ENCODE measurements around the gene CELA2A.
"Not testable (repeated sequence)": the region's sequence is repeated elsewhere in the genome, so short reads cannot be mapped to it uniquely, and the experiment has no call there.

Gene CELA2A

DNA sequence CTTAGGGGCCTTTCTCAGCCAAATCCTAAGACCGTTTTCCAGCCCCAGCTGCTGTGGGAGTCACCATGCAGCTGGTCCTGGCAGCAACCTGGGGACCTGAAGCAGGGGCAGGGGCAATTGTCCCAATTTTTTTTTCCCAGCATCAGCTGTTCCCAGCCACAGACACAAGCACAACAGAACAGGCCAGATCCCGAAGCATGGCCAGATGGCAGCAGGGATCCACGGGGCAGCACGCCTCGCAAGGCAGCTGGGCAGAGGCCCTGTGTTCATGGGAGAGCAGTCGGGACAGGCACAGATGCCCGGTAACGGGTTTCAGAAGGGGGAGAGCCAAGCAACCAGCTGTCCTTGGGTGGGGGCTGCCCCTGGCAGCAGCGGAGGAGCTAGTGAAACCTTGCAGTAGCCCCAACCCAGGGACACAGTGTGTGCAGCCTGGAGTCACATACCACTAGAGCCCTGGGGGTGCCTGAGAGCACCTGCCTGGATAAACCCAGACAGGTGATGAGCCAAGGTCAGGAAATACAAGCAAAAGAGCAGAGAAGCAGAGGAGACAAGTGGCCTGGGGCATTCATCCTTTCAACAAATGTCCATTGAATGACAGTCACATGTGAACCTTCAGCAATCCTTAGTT, 13.4 kb downstream of the CELA2A start:
- DNase-seq, result not testable (repeated sequence)

DNA sequence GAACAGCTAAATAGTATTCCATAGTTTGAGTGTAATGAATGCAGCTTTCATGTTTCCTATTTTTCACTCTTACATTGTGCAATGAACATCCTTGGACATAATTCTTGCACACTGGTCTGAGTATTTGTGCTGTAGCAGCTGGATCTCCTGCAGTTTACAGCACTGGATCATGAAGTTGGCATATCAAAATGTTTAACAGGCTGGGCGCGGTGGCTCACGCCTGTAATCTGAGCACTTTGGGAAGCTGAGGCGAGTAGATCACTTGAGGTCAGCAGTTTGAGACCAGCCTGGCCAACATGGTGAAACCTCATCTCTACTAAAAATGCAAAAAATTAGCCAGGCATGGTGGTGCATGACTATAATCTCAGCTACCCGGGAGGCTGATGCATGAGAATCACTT, 14.5 kb downstream of the CELA2A start:
- DNase-seq, result not testable (repeated sequence)

DNA sequence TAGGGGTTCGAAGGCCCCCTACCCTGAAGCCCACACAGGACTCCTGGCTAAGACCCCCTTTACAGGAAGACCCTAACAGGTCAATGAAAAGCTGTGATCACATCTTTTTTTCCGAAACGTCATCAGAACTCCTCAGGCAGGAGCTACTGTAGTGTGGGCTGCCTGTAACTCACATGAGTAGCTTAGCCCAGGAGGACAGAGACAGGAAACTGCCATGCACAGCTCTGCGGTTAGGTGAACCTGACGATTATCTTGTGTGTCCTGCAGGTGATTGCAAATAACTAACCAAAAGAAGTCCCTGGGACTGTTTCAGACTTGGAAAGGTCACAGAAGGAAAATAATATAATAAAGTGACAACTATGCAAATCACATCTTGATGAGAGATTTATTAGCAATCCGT, 15.2 kb downstream of the CELA2A start:
- not testable (repeated sequence) for DNase-seq

DNA sequence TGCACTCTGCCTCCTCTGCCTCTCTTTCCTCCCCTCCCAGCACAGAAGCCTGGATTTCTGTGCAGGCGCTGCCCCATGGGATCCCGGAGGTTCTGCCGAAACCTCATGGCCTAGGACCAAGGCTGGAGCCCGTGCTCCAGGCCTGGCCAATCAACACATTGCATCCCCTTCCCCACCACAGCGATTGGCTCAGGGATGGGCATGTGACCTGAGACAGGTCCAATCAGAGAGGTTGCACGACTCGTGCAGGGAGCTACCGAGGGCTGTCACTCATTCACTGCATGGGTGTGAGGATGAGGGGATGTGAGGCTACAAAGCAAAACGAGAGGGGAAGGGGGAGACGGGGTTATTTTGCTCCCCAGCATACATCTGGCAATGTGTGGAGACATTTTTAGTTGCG, 16.1 kb downstream of the CELA2A start:
- DNase-seq, result no peak

DNA sequence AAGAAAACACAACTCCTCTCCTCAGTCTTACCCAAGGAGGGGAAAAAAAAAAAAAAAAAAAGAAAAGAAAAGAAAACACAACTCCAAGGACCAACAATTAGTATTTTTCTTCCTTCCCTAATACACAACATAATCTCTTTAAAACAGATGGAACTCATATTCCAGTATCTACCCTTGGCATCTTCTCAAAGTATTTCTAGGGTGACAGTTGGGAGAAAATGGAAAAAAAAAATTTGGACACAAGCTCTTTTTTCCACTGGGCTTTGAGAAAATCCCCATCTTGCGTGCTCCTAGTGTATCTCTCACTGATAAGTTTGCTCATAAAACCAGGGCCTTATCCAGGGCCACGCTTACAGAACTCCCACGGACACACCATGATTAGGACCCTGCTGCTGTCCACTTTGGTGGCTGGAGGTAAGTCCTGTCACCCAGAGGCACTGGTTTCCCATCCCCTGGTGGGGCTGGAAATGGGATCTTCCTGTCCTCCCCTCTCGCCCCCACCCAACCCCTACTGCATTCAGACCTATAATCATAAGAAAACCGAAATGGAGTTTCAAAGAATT, 19.3 kb downstream of the CELA2A start, which contains the start of gene CELA2B:
Gene CELA2B, plus strand, starts transcription at position 353 of the 563 bp plus-strand sequence. Its CDS starts 22 bp downstream, at position 375.
- no peak for DNase-seq

DNA sequence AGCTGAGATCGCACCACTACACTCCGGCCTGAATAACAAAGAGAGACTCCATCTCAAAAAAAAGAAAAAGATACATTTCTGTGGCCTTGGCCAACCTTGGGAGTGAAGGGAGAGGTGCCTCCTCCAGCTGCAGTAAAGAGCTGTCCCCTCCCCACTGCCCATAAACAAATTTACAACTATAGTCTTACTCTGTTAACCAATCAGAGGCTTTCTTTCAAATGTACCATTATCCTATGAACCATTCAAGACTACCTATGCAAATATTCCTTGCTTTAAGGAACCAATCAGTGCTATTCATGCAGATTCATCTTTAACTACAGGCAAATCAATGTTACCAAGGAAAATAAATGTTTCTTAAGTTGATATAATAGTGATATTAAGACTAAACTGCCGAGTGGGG, 20.4 kb downstream of the CELA2A start:
- DNase-seq, result no peak

DNA sequence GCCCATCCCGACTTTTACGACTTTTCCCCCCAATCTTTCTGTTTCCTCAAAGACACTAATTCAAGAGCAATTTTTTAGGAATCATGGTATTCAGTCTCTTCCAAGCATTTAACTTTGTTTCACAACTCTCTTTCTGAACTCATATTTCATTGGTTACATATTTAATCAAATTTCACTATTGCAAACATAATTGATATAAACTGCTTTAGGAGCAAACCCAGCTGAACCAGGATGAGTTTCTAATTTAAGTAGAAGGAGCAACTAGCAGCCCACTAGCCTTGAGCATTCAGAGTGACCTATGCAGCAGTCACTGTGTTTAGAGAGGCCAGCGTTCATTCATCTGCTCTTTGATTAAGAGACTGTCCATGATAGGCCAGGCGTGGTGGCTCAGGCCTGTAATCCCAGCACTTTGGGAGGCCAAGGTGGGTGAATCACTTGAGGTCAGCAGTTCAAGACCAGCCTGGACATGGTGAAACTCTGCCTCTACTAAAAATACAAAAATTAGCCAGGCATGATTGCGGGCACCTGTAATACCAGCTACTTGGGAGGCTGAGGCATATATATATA, 21.2 kb downstream of the CELA2A start:
- DNase-seq, result no peak

DNA sequence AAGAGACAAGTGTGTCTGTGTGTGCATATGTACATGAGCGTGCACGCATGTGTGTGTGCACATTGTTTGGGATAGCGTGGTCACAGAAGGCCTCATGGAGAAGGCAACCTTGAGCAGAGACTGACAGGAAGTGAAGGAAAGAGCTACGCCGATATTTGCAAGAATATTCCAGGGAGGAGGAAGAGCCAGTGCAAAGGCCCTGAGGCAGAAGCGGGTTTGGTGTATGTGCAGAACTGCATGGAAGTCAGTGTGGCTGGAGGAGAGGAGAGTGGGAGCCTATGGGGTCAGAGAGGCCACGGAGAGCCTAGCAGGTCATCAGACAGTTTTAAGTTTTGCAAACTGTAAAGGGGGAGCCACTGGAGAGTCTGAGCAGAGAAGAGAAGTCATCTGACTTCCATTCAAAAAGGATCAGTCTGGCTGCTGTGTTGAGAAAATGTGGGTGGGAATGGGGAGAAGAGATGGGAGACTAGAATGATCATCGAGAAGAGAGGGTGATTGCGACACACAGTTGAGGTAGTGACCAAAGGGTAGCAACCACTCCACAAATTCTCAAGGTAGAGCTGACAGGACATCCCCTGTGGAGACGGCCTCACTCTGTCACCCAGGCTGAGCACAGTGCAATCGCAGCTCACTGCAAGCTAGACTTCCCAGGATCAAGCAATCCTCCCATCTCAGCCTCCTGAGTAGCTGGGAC, 23.3 kb downstream of the CELA2A start:
- no peak for DNase-seq

DNA sequence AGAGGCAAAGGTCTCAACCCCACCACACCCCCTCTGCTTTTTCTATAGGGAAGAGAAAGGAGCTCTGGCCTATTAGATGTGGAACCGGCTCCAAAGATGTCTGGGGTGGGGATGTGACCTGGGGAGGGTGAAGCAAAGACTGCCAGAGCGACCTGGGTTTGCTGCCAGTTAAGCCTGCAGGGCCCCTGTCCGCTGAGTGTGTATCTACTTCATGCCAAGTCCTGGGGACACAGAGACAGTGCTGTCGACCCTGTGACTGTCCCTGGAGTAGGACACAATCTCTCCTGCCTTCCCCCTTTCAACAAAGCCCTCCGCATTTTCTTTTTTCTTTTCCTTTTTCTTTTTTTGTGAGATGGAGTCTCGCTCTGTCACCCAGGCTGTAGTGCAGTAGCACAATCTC, 25.9 kb downstream of the CELA2A start:
- DNase-seq, result not testable (repeated sequence)

DNA sequence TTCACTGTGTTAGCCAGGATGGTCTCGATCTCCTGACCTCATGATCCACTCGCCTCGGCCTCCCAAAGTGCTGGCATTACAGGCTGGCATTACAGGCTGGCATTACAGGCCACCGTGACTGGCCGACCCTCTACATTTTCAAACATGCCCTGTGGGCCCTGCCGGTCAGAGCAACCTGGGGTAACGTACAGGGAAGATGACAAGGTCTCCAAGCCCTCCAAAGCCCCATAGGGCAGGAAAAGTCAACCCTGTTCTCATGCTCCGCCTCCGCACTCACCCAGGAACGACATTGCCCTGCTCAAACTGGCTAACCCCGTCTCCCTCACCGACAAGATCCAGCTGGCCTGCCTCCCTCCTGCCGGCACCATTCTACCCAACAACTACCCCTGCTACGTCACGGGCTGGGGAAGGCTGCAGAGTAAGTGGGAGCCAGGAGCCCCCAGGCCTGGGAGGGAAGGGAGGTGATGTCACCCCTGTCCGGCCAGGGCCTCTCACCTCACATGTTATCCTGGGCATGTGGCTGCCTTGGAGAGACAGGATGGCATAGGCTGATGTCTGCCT, 26.5 kb downstream of the CELA2A start:
- not testable (repeated sequence) for DNase-seq

DNA sequence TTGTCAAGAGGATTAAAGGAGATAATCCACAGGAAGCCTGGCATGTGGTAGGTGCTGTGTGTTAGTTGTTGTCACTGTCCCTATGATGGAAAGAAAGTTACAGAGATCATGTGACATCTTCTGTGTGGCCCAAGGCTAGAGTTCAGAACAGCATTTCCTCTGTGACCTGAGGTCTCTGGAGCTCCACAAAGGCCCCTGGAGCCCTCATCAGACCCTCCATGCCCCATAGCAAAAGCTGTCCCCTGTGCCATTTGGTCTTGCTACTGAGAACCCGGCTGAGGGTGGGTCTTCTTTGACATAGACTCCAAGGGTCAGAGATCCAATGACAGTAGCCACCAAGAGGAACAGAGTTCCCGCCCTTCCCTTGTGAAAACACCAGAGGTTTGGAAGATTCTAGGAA, 27.4 kb downstream of the CELA2A start:
- DNase-seq, result no peak

DNA sequence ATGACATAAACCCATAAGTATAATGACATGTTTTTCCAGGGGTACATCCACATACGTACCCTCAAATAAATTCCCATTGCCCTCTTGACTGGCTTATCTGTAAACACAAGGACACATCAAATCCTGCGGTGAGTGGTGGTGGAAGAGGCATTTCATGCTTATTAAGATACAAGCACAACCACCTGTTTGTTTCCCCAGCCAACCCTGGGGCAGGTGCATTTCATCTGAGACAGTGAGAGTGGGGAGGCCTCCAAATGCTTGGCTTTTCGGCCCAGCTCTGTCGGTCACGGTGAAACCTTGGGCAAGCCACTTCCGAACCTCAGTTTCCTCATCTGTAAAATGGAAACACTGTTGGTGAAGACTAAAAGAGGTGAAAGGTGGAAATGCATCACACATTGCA, 27.9 kb downstream of the CELA2A start:
- not testable (repeated sequence) for DNase-seq

DNA sequence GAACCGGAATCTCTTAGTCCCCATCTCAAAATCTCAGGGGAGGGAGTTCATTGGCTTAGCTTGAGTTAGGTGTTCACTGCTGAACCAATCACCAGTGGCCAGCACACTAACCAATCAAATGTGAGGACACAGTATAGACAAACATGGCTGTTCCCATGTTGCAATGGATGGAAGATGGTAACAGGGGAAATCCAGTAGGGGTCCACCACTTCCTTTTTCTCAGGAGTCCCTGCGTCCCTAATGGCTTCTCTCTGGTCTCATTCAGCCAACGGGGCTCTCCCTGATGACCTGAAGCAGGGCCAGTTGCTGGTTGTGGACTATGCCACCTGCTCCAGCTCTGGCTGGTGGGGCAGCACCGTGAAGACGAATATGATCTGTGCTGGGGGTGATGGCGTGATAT, 29.1 kb downstream of the CELA2A start:
- DNase-seq, result no peak

DNA sequence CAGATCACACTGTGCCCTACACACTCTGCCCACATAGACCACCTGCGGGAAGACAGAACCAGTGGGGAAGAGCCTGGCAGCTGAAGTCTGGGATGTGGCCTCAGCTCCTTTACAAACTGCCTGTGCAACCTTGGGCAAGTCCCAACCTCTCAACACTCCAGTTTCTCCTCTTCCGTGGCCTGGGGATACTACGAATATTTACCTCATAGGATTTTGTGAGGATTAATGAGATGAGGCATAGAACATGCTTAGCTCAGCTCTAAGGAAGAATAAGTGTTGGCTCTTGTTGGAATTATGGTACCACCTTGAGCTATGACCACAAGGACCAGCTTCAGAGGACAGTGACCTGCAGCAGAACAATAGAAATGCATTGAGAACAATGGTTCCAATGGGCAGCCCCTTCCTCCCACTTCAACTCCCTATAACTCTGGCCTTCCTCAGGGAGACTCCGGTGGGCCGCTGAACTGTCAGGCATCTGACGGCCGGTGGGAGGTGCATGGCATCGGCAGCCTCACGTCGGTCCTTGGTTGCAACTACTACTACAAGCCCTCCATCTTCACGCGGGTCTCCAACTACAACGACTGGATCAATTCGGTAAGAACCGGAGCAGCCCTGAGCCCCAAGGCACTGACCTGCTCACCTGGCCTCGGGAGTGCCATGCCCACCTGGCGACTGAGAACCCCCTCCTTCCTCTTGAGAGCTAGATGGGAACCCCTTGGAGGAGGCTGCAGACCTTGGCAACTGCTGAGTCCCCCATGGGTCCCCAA, 30.5 kb downstream of the CELA2A start:
- DNase-seq, result not testable (repeated sequence)

DNA sequence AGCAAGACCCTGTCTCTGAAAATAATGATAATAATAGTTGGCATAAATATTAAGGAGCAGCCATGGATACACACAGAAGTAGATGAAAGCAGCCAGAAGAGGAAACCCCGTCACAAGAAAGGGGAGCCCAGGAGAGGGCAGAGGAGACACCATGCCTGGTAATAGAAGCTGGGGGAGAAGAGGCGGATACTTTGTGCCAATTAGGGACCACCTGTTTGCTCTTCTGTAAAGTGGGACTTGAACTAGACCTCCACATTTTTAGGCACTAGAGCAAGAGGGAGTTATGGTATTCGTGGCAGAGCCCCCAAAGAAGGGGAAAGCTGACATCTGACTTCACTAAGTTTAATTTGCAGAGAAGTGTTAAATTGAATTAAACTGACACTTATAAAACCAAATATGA, 31.8 kb downstream of the CELA2A start:
- no peak for DNase-seq

DNA sequence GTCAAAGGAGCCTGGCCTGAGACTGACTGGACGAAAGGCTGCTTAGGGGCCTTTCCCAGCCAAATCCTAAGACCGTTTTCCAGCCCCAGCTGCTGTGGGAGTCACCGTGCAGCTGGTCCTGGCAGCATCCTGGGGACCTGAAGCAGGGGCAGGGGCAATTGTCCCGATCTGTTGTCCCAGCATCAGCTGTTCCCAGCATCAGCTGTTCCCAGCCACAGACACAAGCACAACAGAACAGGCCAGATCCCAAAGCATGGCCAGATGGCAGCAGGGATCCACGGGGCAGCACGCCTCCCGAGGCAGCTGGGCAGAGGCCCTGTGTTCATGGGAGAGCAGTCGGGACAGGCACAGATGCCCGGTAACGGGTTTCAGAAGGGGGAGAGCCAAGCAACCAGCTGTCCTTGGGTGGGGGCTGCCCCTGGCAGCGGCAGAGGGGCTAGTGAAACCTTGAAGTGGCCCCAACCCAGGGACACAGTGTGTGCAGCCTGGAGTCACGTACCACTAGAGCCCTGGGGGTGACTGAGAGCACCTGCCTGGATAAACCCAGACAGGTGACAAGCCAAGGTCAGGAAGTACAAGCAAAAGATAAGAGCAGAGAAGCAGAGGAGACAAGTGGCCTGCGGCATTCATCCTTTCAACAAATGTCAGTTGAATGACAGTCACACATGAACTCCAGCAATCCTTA, 32.7 kb downstream of the CELA2A start:
- no peak for DNase-seq

DNA sequence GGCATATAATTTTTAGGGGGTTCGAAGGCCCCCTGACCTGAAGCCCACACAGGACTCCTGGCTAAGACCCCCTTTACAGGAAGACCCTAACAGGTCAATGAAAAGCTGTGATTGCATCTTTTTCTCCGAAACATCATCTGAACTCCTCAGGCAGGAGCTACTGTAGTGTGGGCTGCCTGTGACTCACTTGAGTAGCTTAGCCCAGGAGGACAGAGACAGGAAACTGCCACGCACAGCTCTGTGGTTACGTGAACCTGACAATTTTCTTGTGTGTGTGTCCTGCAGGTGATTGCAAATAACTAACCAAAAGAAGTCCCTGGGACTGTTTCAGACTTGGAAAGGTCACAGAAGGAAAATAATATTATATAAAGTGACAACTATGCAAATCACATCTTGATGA, 34.5 kb downstream of the CELA2A start:
- not testable (repeated sequence) for DNase-seq

DNA sequence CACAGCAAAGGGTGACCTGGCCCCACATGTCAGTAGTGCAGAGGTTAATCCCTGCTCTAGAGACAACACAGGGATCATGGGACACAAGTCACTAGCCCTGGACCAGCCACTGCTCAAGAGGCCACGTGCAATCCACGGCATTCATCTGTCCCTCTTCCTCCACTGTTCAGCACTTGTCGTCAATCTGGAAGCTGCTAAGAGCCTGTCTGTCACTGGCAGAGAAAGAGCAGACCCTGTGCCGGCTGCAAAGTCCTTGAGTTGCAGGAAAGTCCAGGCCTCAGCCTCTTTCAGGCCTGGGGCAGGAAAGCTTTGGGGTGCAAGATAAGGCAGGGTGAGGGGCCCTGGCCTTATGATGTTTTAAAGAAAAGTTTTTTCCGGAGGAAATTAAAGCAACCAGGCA, 36.1 kb downstream of the CELA2A start:
- DNase-seq, result no peak

DNA sequence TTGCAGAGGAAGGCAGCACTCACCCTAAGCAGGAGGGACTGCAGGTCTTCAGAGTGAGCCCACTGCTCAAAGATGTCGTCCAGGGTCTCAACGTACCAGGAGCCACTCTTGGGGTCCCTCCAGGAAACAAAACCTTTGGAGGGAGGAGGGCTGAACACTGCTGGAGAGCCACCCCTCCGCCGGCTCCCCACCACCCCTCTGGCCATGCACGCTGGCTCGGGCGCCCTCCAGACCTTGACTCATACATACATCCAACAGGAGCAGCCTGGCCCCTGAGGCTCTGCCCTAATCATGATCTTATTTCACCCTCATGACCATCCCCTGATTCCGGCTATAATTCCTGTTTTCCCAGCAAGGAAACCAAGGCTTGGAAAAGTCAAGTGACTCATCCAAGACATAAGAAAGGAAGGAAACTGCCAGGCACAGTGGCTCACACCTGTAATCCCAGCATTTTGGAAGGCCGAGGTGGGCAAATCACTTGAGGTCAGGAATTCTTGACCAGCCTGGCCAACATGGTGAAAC, 37.4 kb downstream of the CELA2A start:
- DNase-seq, result no peak

DNA sequence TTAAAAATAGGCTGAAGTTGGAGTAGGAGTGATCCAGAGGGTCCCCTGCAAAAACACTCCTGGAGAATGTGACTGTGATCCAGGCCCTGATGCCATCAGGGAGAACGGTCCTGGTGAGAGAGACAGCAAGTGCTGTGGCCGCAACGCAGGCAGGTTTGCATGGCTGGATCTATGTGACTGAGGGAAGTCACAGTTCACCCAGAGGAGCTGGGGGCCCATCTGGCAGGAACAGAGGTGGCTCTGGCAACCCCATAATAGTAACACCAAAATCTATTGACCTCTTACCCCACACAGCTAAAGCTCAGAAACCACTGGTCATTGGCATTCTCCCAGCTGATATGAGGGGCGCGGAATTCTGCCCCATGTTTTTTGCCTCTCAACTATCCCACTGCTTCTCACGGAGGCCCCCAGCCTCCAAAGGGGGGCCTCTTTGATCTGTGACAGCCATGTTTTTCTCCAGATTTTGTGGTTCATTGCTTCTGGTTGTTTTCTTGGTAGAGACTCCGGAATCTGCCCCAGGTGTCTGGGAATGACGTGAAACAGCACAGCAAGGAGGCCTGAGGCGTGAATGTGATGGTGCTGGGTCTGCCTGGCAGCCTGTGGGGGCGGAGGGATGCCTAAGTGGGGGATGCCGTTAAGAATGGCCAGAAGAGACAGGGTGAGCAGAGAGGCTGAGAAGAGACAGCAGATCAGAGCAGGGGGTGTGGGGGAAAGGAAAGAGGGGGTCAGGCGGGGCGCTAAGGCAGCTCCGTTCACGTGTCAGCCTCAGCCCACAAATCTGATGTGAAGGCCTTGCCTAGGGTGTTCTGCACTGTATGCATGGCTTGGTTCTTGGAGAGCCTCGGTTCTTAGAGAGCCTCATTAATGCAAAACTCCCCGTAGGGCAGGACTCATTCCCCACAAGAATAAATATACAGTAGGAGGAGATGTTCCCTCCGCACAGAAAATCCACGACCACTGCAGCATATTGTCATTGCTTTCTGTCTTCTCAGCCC, 43.9 kb downstream of the CELA2A start:
- no peak for DNase-seq
